Thyroid gland (tissue), 4 donors: ENCODE data around the gene NUDT3.

Source experiments
- POLR2A ChIP-seq, 2 donors: fragments of 450-650 bp; IDR thresholded peaks; one replicate each; pipeline ENCODE4 v1.6.1; 2017; ENCODE audit warnings: antibody characterized with exemption in 2 of 2, mild to moderate bottlenecking in 2 of 2, moderate library complexity in 1 of 2
- TF ChIP-seq, protein P1 (sequence below), 6 experiments: fragments of 200-600 bp in 3 of 6; fragments of 450-650 bp in 3 of 6; sonication (generic) in 3 of 6; IDR thresholded peaks; one replicate each; pipeline ENCODE4 v1.5.1; 2016 to 2019; ENCODE audit warnings: antibody characterized with exemption in 6 of 6, mild to moderate bottlenecking in 2 of 6, inconsistent platforms in 1 of 6, moderate library complexity in 1 of 6

DNA sequence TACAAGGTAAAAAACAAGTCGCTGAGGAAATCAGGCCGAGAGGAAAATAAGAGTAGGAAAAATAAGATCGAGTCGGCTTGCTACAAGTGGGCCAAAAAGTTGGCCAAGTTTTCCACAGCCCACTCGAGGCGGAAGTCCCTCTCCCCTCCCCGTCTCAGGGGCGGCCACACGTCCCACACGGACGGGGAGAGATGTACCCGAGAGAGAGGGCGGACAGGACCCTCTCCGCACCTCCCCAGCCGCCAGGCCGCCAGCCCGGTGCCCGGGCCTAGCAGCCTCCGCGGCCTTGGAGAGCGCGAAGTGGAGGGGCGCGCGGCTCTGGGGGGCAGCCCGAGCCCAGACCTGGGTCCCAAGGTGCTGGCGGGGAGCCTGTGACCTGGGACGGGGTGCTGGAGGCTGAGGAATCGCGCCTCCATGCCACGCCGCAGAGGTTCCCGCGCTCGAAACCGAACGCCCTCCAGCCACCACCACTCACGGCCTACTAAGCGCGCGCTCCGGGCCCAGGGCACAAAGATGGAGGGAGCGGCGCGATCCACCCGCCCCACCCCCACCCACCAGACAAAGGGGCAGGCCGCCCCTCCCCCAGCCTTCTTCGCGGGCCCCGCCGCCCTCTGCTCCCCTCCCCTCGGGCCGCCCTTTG is 157.7 kb downstream of the NUDT3 start:
- no peak for TF ChIP-seq POLR2A (IDR thresholded peaks at IDR 0.05)
- TF ChIP-seq, protein P1, sequence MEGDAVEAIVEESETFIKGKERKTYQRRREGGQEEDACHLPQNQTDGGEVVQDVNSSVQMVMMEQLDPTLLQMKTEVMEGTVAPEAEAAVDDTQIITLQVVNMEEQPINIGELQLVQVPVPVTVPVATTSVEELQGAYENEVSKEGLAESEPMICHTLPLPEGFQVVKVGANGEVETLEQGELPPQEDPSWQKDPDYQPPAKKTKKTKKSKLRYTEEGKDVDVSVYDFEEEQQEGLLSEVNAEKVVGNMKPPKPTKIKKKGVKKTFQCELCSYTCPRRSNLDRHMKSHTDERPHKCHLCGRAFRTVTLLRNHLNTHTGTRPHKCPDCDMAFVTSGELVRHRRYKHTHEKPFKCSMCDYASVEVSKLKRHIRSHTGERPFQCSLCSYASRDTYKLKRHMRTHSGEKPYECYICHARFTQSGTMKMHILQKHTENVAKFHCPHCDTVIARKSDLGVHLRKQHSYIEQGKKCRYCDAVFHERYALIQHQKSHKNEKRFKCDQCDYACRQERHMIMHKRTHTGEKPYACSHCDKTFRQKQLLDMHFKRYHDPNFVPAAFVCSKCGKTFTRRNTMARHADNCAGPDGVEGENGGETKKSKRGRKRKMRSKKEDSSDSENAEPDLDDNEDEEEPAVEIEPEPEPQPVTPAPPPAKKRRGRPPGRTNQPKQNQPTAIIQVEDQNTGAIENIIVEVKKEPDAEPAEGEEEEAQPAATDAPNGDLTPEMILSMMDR (IDR thresholded peaks at IDR 0.05) = no peak
